Cortex of kidney (tissue), 1 donor: ENCODE results near the gene NIFK.

Source experiments
- DNase-seq: peaks from one replicate; lab custom pipeline; 2025; lab: John Stamatoyannopoulos, UW

NIFK gene

GRCh38 chr2:121736462-121737336 is at the start of gene NIFK:
Gene NIFK (minus strand): TSS chr2:121736875. CDS start chr2:121736850, 25 bp downstream.
- peak; percentile 34 for DNase-seq

- DNase-seq = no peak
These were observed 46.5 kb upstream of the NIFK start for GRCh38 chr2:121783180-121783579.

- no peak for DNase-seq
These were observed 42.2 kb upstream of the NIFK start for GRCh38 chr2:121778741-121779487.

- DNase-seq = no peak
These were observed 41.0 kb upstream of the NIFK start for GRCh38 chr2:121777699-121778058.

GRCh38 chr2:121776885-121777698 is 40.4 kb upstream of the NIFK start:
- DNase-seq = no peak

- no peak for DNase-seq
These were observed 39.7 kb upstream of the NIFK start for GRCh38 chr2:121776361-121776760.

- DNase-seq = no peak
These were observed 37.6 kb upstream of the NIFK start for GRCh38 chr2:121774235-121774634.

- DNase-seq = no peak
These were observed 35.5 kb upstream of the NIFK start for GRCh38 chr2:121771976-121772742.

GRCh38 chr2:121768143-121768755 is 31.6 kb upstream of the NIFK start:
- no peak for DNase-seq

GRCh38 chr2:121766624-121767023 is 29.9 kb upstream of the NIFK start:
- no peak for DNase-seq

GRCh38 chr2:121764681-121765228 is 28.1 kb upstream of the NIFK start:
- DNase-seq = no peak

- peak; percentile 74 for DNase-seq
These were observed 18.8 kb upstream of the NIFK start, which contains the start of gene TSN for GRCh38 chr2:121755237-121756111. Gene TSN (plus strand): TSS chr2:121755651. CDS start chr2:121755780, 129 bp downstream.

GRCh38 chr2:121754851-121755236 is 18.2 kb upstream of the NIFK start:
- no peak for DNase-seq

- no peak for DNase-seq
These were observed 11.5 kb upstream of the NIFK start for GRCh38 chr2:121748202-121748601.

- no peak for DNase-seq
These were observed 9.4 kb upstream of the NIFK start for GRCh38 chr2:121746071-121746578.

- no peak for DNase-seq
These were observed 4.8 kb upstream of the NIFK start for GRCh38 chr2:121741450-121741849.

GRCh38 chr2:121740973-121741372 is 4.3 kb upstream of the NIFK start:
- no peak for DNase-seq

- DNase-seq = no peak
These were observed 574 bp downstream of the NIFK start for GRCh38 chr2:121736140-121736461.

- no peak for DNase-seq
These were observed 1.1 kb downstream of the NIFK start for GRCh38 chr2:121735518-121736074.
